ENCODE data around the gene DOCK10. TPM values are rescaled to one million over a fixed set of nuclear protein-coding genes. Genes with fewer than 3 reads are reported as not detected.

The DOCK10 gene
- total RNA-seq, 4 donors from 2014 or later: 8.1 to 35.4 (median 17.2) TPM

- no peaks in the 10 kb centered on the region for H3K27me3 ChIP-seq
- peaks cover 7% of the 10 kb centered on the region for H3K4me1 ChIP-seq
- no peak overlapping the region for H3K4me3 ChIP-seq
- no peak overlapping the region for H3K27ac ChIP-seq
- no peak for TF ChIP-seq EP300 (IDR thresholded peaks at IDR 0.05)
- TF ChIP-seq CTCF (IDR thresholded peaks at IDR 0.05): no peak
- TF ChIP-seq POLR2AphosphoS5 (IDR thresholded peaks at IDR 0.05): no peak
- no peak for TF ChIP-seq POLR2A (IDR thresholded peaks at IDR 0.05)
- no peak for DNase-seq (ENCODE audit: low spot score in 2 of 2)
- 16% methylated on average over 1 of the region's 1 CpG for WGBS
- H3K36me3 ChIP-seq: peaks cover 7% of the 10 kb centered on the region
- peaks cover 6% of the 10 kb centered on the region for H3K9me3 ChIP-seq
Observed at GRCh38 chr2:224753743-224754540, 288.3 kb downstream of the DOCK10 start.

DNA sequence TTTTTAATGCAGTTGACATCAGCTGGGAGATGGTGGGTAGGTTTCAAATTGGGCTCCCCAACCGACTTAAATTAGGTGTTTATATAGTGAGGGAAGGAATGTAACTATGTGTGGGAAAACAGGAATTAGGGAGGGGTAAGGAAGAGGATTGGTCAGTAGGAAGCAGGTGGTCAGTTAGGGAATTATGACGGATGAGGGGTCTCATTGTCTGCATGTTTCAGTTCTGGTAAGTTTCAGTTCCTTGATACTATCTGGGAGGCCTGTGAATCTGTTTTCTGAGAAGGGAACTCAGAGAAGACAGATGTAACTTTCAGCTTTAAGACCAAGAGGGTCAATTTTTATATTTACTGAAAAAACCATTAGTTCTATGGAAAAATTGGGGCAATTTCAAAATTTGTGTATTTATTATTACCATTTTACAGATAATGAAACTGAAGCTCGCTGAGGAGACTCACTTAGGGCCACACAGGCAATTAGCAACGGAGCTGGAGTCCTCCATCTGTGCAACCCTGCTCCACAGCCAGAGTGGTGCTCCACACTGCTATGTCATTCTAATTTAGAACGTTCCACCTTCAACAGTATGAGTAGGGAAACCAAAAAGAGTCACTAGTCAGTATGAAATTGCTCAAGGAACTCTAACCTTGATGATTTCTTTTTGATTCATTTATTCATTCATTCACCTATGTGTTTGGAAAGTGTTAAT is 290.1 kb downstream of the DOCK10 start:
- TF ChIP-seq CTCF (IDR thresholded peaks at IDR 0.05) (no peak), EP300 (IDR thresholded peaks at IDR 0.05) (no peak)
- Histone ChIP-seq H3K27ac (no peak overlapping the region), H3K36me3 (no peaks in the 10 kb centered on the region), H3K4me1 (peaks cover 7% of the 10 kb centered on the region), H3K27me3 (no peaks in the 10 kb centered on the region), H3K9me3 (no peaks in the 10 kb centered on the region), H3K4me3 (no peak overlapping the region)
- no peak for DNase-seq (ENCODE audit: low spot score in 2 of 2)
- 84% methylated on average over 5 of the region's 5 CpGs for WGBS

DNA sequence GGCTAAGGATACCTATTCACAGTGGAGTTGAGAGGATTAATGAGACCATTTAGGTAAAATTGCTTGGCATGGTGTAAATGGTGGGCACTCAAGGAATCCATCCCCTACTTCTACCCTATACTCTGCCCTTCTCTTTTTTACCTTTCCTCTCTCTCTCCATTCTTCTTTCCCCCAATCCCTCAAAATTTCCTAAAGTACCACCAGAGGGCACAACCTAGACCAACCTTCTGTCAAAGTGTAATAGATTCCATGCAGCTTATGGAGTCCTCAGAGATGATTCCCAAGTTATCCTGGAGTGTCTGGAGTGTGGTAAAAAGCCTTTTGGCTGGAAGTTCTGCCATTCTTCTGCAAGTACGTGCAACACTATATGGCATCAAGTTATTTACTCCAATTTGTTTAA is 293.1 kb downstream of the DOCK10 start:
- Histone ChIP-seq H3K4me3 (no peak overlapping the region), H3K36me3 (no peaks in the 10 kb centered on the region), H3K4me1 (peaks cover 5% of the 10 kb centered on the region), H3K27ac (no peak overlapping the region), H3K9me3 (no peaks in the 10 kb centered on the region), H3K27me3 (no peaks in the 10 kb centered on the region)
- DNase-seq (ENCODE audit: low spot score in 2 of 2): no peak
- 81% methylated on average over 1 of the region's 1 CpG for WGBS
- TF ChIP-seq CTCF (IDR thresholded peaks at IDR 0.05): no peak
- no peak for TF ChIP-seq EP300 (IDR thresholded peaks at IDR 0.05)
- TF ChIP-seq POLR2A (IDR thresholded peaks at IDR 0.05): no peak
- no peak for TF ChIP-seq POLR2AphosphoS5 (IDR thresholded peaks at IDR 0.05)

DNA sequence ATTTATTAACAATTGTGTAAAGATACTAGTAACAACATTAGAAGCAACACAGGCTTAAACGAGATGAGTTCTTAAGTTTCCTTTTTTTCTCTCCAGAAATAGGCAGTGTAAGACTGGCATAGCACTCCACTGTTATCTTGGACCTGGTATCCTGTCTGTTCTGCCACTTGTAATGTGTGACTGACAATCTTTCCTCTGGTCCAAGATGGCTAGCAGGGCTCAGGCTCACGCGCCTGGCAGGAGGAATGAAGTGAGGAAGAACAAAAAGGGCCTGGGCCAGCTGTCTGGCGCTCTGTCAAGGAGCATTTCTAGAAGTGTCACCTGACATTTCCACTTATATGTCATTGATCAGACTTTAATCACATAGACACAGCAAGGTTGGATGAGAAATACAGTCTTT is 294.5 kb downstream of the DOCK10 start:
- H3K9me3 ChIP-seq: no peaks in the 10 kb centered on the region
- H3K4me3 ChIP-seq: no peak overlapping the region
- H3K27me3 ChIP-seq: no peaks in the 10 kb centered on the region
- 89% methylated on average over 4 of the region's 4 CpGs for WGBS
- no peak for TF ChIP-seq CTCF (IDR thresholded peaks at IDR 0.05)
- TF ChIP-seq EP300 (IDR thresholded peaks at IDR 0.05): no peak
- no peak for TF ChIP-seq POLR2A (IDR thresholded peaks at IDR 0.05)
- TF ChIP-seq POLR2AphosphoS5 (IDR thresholded peaks at IDR 0.05): no peak
- H3K27ac ChIP-seq: no peak overlapping the region
- no peaks in the 10 kb centered on the region for H3K36me3 ChIP-seq
- H3K4me1 ChIP-seq: no peaks in the 10 kb centered on the region
- no peak for DNase-seq (ENCODE audit: low spot score in 2 of 2)

DNA sequence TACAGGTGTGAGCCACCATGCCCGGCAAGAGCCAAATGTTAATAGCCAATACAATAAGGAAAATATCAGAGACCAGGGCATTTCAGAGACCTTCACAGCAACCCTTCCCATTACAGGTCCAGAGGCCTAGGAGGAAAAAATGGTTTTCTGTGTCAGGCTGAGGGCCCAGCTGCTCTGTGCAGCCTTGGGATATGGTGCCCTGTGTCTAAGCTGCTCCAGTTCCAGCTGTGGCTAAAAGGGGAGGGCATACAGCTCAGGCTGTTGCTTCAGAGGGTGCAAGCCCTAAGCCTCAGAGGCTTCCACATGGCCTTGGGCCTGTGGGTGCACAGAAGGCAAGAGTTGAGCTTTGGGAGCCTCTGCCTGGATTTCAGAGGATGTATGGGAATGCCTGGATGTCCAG is 306.0 kb downstream of the DOCK10 start:
- peaks cover 12% of the 10 kb centered on the region for H3K9me3 ChIP-seq
- 100% methylated on average over 1 of the region's 1 CpG for WGBS

More for the DNA sequence above, 306.0 kb downstream of the DOCK10 start:
- Histone ChIP-seq H3K27ac (no peak overlapping the region), H3K4me1 (no peaks in the 10 kb centered on the region), H3K36me3 (no peaks in the 10 kb centered on the region), H3K27me3 (no peaks in the 10 kb centered on the region), H3K4me3 (no peak overlapping the region)
- DNase-seq (ENCODE audit: low spot score in 2 of 2): no peak
- TF ChIP-seq CTCF (IDR thresholded peaks at IDR 0.05): no peak
- TF ChIP-seq POLR2AphosphoS5 (IDR thresholded peaks at IDR 0.05): no peak
- no peak for TF ChIP-seq POLR2A (IDR thresholded peaks at IDR 0.05)
- TF ChIP-seq EP300 (IDR thresholded peaks at IDR 0.05): no peak

Measured in suprapubic skin (tissue), 4 donors.